ENCODE data around the gene CAMTA1. TPM values are rescaled to one million over a fixed set of nuclear protein-coding genes. Genes with fewer than 3 reads are reported as not detected.
A peak's percentile ranks its signal among the peaks of the same experiment; 100 is the strongest.

Gene CAMTA1
- total RNA-seq, 1 donor from 2014 or later, result 38.1 TPM

DNA sequence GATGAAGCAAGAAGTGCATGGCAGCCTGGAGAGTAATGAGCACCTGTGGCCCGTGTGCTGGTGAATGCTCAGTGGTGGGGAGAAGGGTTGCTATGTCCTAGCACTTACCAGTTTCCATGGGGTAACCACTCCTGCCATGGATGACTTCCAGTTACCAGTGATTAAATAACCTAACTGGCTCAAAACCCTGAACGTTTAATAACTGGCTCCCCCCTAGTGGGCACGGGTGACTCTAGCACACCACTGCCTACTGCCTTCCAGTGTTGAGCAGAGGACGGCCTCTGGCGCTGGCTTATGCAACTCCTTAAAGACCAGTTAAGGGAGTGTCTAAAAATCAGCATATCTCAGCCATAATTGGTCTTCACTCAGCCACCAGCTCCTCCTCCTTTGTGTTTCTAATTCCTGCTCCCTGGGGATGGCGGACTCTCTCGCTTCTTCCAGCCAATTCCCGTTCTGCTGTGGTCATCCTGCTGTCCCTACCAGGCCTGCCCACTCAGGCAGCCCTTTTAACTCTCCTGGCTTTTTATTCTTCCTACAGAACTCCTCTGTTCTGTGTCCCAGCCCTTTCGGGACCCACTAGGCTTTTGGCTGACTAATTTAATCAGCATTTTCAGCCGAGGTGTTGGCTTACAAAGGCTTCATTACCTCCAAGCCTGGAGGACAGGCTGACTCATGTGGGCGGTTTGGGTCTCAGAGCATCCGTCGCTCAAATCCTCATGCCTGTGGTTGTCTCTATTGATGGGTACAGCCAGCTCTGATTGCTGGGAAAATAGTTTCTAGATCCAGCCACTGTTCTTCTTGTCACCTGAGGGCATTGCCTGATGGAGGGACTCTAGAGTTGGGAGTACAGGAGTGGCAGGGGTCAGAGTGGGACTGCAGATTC, 332.4 kb downstream of the CAMTA1 start:
- Histone ChIP-seq H3K9ac (ENCODE audit: low read depth in 1 of 3, low read length in 3 of 3) (no peak overlapping the region), H3K4me3 (ENCODE audit: low read length in 3 of 3) (peak overlapping the region in 1 of 3 donors; percentile 26)

DNA sequence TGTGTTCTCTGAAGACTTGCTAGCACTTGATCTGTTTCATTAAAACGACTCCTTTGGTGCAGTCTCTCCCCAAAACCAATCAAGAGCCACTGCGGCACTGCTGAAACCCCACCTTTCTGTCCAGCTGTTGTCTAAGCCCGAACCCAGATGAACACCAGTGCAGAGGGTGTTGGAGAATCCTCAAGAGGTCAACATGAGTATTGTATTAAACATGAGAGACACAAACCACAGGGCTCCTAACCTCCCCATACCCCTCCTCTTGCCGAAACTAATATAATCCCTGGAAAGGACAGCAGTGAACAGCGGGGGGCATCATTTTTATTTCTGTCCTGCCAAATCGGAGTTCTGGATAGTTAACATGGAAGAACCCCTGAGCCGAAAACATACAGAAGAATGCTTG, 333.9 kb downstream of the CAMTA1 start:
- H3K4me3 ChIP-seq (ENCODE audit: low read length in 3 of 3), result no peak overlapping the region
- no peak overlapping the region for H3K9ac ChIP-seq (ENCODE audit: low read depth in 1 of 3, low read length in 3 of 3)
- H3K36me3 ChIP-seq (ENCODE audit: control insufficient read depth in 3 of 3, insufficient read depth in 3 of 3, low read length in 3 of 3), result no peaks in the 10 kb centered on the region
- H3K27me3 ChIP-seq (ENCODE audit: control insufficient read depth in 3 of 3, insufficient read depth in 3 of 3, low read length in 3 of 3), result peaks cover 0 to 16% (median 9%) of the 10 kb centered on the region in 3 donors
- H3K9me3 ChIP-seq (ENCODE audit: control insufficient read depth in 3 of 3, low read length in 3 of 3), result no peaks in the 10 kb centered on the region
- H3K27ac ChIP-seq (ENCODE audit: low read depth, low read length), result no peak overlapping the region
- H3K4me1 ChIP-seq (ENCODE audit: control insufficient read depth in 3 of 3, insufficient read depth in 3 of 3, low read length in 3 of 3), result peaks cover 9 to 32% (median 24%) of the 10 kb centered on the region in 3 donors

More for the DNA sequence above, 332.4 kb downstream of the CAMTA1 start:
- Histone ChIP-seq H3K36me3 (ENCODE audit: control insufficient read depth in 3 of 3, insufficient read depth in 3 of 3, low read length in 3 of 3) (no peaks in the 10 kb centered on the region), H3K27me3 (ENCODE audit: control insufficient read depth in 3 of 3, insufficient read depth in 3 of 3, low read length in 3 of 3) (peaks cover 0 to 12% (median 2%) of the 10 kb centered on the region in 3 donors), H3K4me1 (ENCODE audit: control insufficient read depth in 3 of 3, insufficient read depth in 3 of 3, low read length in 3 of 3) (peaks cover 9 to 21% (median 20%) of the 10 kb centered on the region in 3 donors), H3K27ac (ENCODE audit: low read depth, low read length) (peak overlapping the region; percentile 42), H3K9me3 (ENCODE audit: control insufficient read depth in 3 of 3, low read length in 3 of 3) (no peaks in the 10 kb centered on the region)

DNA sequence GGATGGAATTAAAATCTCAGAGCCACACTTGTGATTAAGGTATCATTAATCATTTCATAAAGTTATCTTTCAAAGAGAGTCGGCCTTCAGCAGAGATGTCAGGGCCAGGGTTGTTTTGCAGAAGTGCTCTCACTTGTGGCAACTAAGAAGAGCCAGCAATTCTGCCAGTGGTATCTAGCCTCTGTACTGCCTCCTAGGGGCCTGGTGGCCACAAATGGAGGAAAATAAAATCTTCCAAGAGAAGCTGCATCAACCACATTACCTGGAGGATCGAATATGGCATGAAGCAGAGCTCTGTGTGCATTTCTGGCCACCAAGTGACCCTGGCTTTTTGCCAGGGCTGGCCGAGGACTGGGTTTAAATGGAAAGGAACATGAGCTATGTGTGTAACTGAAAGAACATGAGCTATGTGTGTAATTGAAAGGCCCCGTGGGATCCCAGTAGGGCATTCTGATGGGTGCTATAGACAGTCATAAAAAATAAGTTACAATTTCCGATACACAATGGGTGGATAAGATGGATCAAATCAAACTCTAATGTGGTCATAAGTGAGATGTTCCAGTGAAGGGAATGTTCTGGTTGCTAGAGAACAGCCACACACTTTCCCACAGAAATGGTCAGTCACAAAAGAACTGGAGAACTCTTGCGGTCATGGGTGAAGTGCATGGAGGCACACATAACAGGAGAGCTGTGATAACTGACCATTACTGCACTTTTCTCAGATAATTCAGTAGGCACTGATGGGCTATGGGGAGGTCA, 335.8 kb downstream of the CAMTA1 start:
- Histone ChIP-seq H3K27ac (ENCODE audit: low read depth, low read length) (no peak overlapping the region), H3K36me3 (ENCODE audit: control insufficient read depth in 3 of 3, insufficient read depth in 3 of 3, low read length in 3 of 3) (no peaks in the 10 kb centered on the region), H3K4me1 (ENCODE audit: control insufficient read depth in 3 of 3, insufficient read depth in 3 of 3, low read length in 3 of 3) (peaks cover 9 to 32% (median 24%) of the 10 kb centered on the region in 3 donors), H3K4me3 (ENCODE audit: low read length in 3 of 3) (no peak overlapping the region), H3K27me3 (ENCODE audit: control insufficient read depth in 3 of 3, insufficient read depth in 3 of 3, low read length in 3 of 3) (peaks cover 0 to 19% (median 19%) of the 10 kb centered on the region in 3 donors), H3K9ac (ENCODE audit: low read depth in 1 of 3, low read length in 3 of 3) (no peak overlapping the region), H3K9me3 (ENCODE audit: control insufficient read depth in 3 of 3, low read length in 3 of 3) (no peaks in the 10 kb centered on the region)

DNA sequence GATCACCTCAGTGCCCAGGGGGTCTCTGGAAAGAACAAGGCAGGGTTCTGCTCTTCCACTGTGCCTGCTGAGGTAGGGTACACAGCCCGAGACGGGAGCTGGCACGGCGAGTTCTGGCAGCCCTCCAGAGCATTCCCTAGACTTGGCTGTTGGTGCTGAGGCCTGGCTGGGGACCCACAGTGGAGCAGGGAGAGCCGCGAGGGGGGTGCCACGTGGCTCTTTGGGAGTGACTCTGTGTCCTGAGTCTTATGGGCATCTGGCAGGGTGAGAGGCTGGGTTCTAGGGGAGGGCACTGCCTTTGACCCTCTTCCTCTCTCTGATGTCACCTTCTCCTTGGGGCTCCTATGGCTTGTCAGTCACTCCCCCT, 336.4 kb downstream of the CAMTA1 start:
- Histone ChIP-seq H3K9ac (ENCODE audit: low read depth in 1 of 3, low read length in 3 of 3) (no peak overlapping the region), H3K9me3 (ENCODE audit: control insufficient read depth in 3 of 3, low read length in 3 of 3) (no peaks in the 10 kb centered on the region), H3K27me3 (ENCODE audit: control insufficient read depth in 3 of 3, insufficient read depth in 3 of 3, low read length in 3 of 3) (peaks cover 0 to 19% (median 19%) of the 10 kb centered on the region in 3 donors), H3K27ac (ENCODE audit: low read depth, low read length) (no peak overlapping the region), H3K36me3 (ENCODE audit: control insufficient read depth in 3 of 3, insufficient read depth in 3 of 3, low read length in 3 of 3) (no peaks in the 10 kb centered on the region), H3K4me1 (ENCODE audit: control insufficient read depth in 3 of 3, insufficient read depth in 3 of 3, low read length in 3 of 3) (peaks cover 9 to 32% (median 24%) of the 10 kb centered on the region in 3 donors), H3K4me3 (ENCODE audit: low read length in 3 of 3) (no peak overlapping the region)

DNA sequence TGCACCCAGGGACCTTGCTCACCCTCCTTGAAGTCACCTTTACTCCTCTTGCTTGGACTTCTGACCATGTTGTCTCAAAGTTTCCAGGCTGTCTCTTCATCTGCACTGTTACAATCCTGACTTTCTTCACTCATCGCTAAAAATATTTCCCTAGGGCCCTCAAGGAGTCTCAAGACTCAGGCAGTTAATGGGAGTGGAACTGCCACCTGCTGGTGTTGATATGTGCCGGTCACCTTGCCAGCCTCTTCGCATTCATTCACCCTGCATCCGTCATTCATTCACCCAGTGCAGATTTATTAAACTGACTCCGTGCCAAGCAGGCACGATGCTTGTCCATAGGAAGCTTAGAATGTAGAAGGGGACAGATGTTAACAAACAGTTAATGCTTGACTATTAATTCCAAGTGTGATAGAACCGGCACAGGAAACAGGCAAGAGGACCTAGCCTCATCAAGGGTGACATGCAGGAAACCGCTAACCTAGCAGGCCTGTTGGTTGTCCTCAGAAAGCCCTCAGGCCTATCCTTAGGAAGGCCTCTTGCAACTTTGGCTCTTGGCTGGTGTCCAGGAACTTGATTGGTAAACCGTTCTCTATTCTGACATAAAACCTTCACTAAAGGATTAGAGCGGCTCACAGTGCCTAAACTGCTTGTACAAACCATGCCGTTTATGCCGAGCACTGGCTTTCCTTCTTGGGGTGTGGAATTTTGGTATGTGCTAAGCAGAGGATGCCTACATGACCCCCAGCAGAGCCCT, 342.2 kb downstream of the CAMTA1 start:
- H3K4me1 ChIP-seq (ENCODE audit: control insufficient read depth in 3 of 3, insufficient read depth in 3 of 3, low read length in 3 of 3), result peaks cover 0 to 18% (median 6%) of the 10 kb centered on the region in 3 donors
- H3K4me3 ChIP-seq (ENCODE audit: low read length in 3 of 3), result no peak overlapping the region
- H3K27ac ChIP-seq (ENCODE audit: low read depth, low read length), result no peak overlapping the region
- no peaks in the 10 kb centered on the region for H3K9me3 ChIP-seq (ENCODE audit: control insufficient read depth in 3 of 3, low read length in 3 of 3)
- H3K36me3 ChIP-seq (ENCODE audit: control insufficient read depth in 3 of 3, insufficient read depth in 3 of 3, low read length in 3 of 3), result no peaks in the 10 kb centered on the region
- peaks cover 0 to 19% (median 14%) of the 10 kb centered on the region in 3 donors for H3K27me3 ChIP-seq (ENCODE audit: control insufficient read depth in 3 of 3, insufficient read depth in 3 of 3, low read length in 3 of 3)
- H3K9ac ChIP-seq (ENCODE audit: low read depth in 1 of 3, low read length in 3 of 3), result no peak overlapping the region

DNA sequence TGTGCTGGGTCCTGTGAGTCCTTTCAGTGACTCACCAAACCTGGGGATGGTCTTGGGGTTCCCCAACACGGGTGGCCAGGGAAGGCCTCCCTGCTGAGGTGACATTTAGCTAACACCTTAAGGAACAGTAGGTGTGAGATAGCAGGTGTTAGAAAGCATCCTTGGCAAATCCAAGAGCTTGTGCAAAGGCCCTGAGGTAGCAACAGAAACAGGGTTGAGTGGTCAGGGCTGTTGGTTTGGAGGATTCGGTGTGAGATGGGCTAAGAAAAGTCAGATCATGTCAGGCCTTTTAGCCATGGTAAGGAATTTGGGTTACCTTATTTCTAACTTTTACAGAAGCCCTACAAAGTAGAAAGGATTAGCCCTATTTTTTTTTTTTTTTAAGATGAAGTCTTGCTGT, 343.0 kb downstream of the CAMTA1 start:
- H3K4me1 ChIP-seq (ENCODE audit: control insufficient read depth in 3 of 3, insufficient read depth in 3 of 3, low read length in 3 of 3), result peaks cover 0 to 10% (median 0%) of the 10 kb centered on the region in 3 donors
- H3K27ac ChIP-seq (ENCODE audit: low read depth, low read length), result no peak overlapping the region
- no peaks in the 10 kb centered on the region for H3K36me3 ChIP-seq (ENCODE audit: control insufficient read depth in 3 of 3, insufficient read depth in 3 of 3, low read length in 3 of 3)
- no peak overlapping the region for H3K4me3 ChIP-seq (ENCODE audit: low read length in 3 of 3)
- peaks cover 0 to 16% (median 8%) of the 10 kb centered on the region in 3 donors for H3K27me3 ChIP-seq (ENCODE audit: control insufficient read depth in 3 of 3, insufficient read depth in 3 of 3, low read length in 3 of 3)
- no peaks in the 10 kb centered on the region for H3K9me3 ChIP-seq (ENCODE audit: control insufficient read depth in 3 of 3, low read length in 3 of 3)
- H3K9ac ChIP-seq (ENCODE audit: low read depth in 1 of 3, low read length in 3 of 3), result no peak overlapping the region

DNA sequence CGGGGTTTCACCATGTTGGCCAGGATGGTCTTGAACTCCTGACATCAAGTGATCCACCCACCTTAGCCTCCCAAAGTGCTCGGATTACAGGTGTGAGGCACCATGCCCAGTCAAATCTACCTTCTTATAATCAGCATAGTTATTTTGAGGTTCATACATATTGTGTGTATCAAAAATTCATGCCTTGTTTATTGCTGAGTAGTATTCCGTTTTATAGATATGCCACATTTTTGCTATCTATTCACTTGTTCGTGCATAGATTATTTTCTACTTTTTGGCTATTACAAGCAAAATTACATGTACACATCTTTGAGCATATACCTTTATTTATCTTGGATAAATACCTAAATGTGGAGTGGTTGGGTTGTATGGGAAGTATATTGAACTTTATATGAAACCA, 344.9 kb downstream of the CAMTA1 start:
- H3K4me1 ChIP-seq (ENCODE audit: control insufficient read depth in 3 of 3, insufficient read depth in 3 of 3, low read length in 3 of 3), result peaks cover 0 to 5% (median 0%) of the 10 kb centered on the region in 3 donors
- peaks cover 0 to 8% (median 7%) of the 10 kb centered on the region in 3 donors for H3K27me3 ChIP-seq (ENCODE audit: control insufficient read depth in 3 of 3, insufficient read depth in 3 of 3, low read length in 3 of 3)
- H3K9me3 ChIP-seq (ENCODE audit: control insufficient read depth in 3 of 3, low read length in 3 of 3), result no peaks in the 10 kb centered on the region
- H3K4me3 ChIP-seq (ENCODE audit: low read length in 3 of 3), result no peak overlapping the region
- no peak overlapping the region for H3K9ac ChIP-seq (ENCODE audit: low read depth in 1 of 3, low read length in 3 of 3)
- no peaks in the 10 kb centered on the region for H3K36me3 ChIP-seq (ENCODE audit: control insufficient read depth in 3 of 3, insufficient read depth in 3 of 3, low read length in 3 of 3)
- H3K27ac ChIP-seq (ENCODE audit: low read depth, low read length), result no peak overlapping the region

DNA sequence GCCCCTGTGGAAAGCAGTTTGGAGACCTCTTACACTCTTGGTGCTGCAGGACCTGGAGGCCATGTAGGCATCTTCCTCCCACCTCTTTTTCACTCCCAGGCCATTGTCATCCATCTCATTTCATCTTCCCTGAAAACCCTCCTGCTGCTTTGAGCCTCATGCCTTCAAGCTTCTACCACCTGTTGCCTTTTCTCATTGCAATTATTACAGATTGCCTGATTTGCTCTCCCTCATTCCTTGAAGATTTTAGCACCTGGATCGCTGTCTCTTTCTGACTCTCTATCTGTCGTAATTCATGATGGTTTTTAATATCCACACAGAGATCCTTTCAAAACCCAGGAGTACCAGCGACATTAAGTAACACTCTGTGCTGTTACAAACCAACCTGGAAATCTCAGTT, 350.2 kb downstream of the CAMTA1 start:
- no peak overlapping the region for H3K27ac ChIP-seq (ENCODE audit: low read depth, low read length)
- peaks cover 0 to 16% (median 0%) of the 10 kb centered on the region in 3 donors for H3K4me1 ChIP-seq (ENCODE audit: control insufficient read depth in 3 of 3, insufficient read depth in 3 of 3, low read length in 3 of 3)

DNA sequence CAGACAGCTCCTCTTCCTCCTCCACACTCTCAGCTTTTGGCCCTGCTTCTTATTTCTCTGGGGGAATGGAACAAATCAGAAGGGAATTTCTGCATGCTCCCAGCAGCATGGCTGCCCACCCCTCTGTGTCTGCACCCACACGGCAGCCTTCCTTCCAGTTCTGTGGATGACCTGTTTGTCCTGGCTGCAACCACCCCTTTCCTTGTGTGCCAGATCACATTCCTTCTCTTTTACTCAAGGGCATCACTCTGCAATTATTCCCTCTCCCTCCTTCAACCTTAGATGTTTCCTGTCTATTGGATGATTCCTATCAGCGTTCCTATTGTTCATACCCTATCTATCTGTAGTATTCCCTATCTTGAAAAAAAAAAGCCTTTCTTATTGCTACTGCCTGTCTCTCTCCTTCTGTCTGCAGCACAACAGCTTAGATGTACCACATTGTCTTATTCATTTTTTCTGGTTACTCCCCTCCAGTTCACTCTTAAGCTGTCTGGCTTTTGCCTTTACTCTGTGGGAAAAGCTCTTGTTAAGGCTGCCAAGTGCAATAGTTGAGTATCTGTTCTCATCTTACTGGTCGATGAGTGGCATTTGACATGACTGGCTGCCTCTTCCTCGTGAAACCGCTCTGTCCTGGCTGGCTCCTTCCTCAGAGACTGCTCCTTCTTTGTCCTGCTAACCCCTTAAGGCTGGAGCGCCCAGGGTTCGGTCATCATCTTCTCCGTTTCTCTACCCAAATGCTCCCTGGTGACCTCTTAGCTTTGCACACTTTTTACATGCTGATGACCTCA, 351.1 kb downstream of the CAMTA1 start:
- Histone ChIP-seq H3K4me3 (ENCODE audit: low read length in 3 of 3) (peak overlapping the region in 1 of 3 donors; percentile 14), H3K9ac (ENCODE audit: low read depth in 1 of 3, low read length in 3 of 3) (no peak overlapping the region), H3K27ac (ENCODE audit: low read depth, low read length) (no peak overlapping the region), H3K9me3 (ENCODE audit: control insufficient read depth in 3 of 3, low read length in 3 of 3) (no peaks in the 10 kb centered on the region), H3K4me1 (ENCODE audit: control insufficient read depth in 3 of 3, insufficient read depth in 3 of 3, low read length in 3 of 3) (peaks cover 0 to 16% (median 0%) of the 10 kb centered on the region in 3 donors), H3K36me3 (ENCODE audit: control insufficient read depth in 3 of 3, insufficient read depth in 3 of 3, low read length in 3 of 3) (no peaks in the 10 kb centered on the region), H3K27me3 (ENCODE audit: control insufficient read depth in 3 of 3, insufficient read depth in 3 of 3, low read length in 3 of 3) (peaks cover 3 to 4% (median 4%) of the 10 kb centered on the region in 3 donors)

More for the DNA sequence above, 350.2 kb downstream of the CAMTA1 start:
- Histone ChIP-seq H3K9me3 (ENCODE audit: control insufficient read depth in 3 of 3, low read length in 3 of 3) (no peaks in the 10 kb centered on the region), H3K4me3 (ENCODE audit: low read length in 3 of 3) (no peak overlapping the region), H3K27me3 (ENCODE audit: control insufficient read depth in 3 of 3, insufficient read depth in 3 of 3, low read length in 3 of 3) (peaks cover 3 to 4% (median 4%) of the 10 kb centered on the region in 3 donors), H3K9ac (ENCODE audit: low read depth in 1 of 3, low read length in 3 of 3) (no peak overlapping the region), H3K36me3 (ENCODE audit: control insufficient read depth in 3 of 3, insufficient read depth in 3 of 3, low read length in 3 of 3) (no peaks in the 10 kb centered on the region)
